Measurements from ENCODE around the gene CSF3R. TPM values are rescaled to one million over a fixed set of nuclear protein-coding genes. Genes with fewer than 3 reads are reported as not detected.

Gene CSF3R
- not detected in 2 replicates for total RNA-seq (2014; rRNA removed; shearing (Covaris generic))
- polyA plus RNA-seq (2016; fragmentation: Nextera tagmentation; extraction: Ambion mirVana) = not detected in 2 replicates
- long read RNA-seq = 0 reads

GRCh38 chr1:36482724-36483388 lies at the start of gene CSF3R:
TSS of gene CSF3R (minus strand) at chr1:36482913. CDS start at chr1:36479496, 3,417 bp downstream.
- ATAC-seq = 0 out of 3 replicates have a peak, but pooled peaks have one; percentile 14
- Mint-ChIP-seq H3K27ac (no peak within 1 kb of the TSS), H3K9me3 (peaks cover 3% of the 10 kb centered on the region; the same call in 1 of the 3 replicates), H3K4me1 (peaks cover 8% of the 10 kb centered on the region), H3K36me3 (ENCODE audit: low read depth) (no peaks in the 10 kb centered on the region), H3K27me3 (ENCODE audit: insufficient read depth, low read depth, poor library complexity) (peaks cover 2% of the 10 kb centered on the region), H3K4me3 (no peak within 1 kb of the TSS)
- TF ChIP-seq ZNF331 (CRISPR knock-in tag; IDR thresholded peaks at IDR 0.05; ENCODE audit: low read depth) (no peak), STAT1 (IDR thresholded peaks at IDR 0.05; ENCODE audit: unreplicated experiment) (no peak), ZNF462 (CRISPR knock-in tag; IDR thresholded peaks at IDR 0.05) (no peak), POLR2AphosphoS5 (IDR thresholded peaks at IDR 0.05; ENCODE audit: low read depth) (no peak), CREB1 (CRISPR knock-in tag; IDR thresholded peaks at IDR 0.05; ENCODE audit: low read depth) (no peak), EZH2 (IDR thresholded peaks at IDR 0.05; ENCODE audit: low read depth, unreplicated experiment) (no peak), ETS1 (IDR thresholded peaks at IDR 0.05) (no peak), EZH2phosphoT487 (IDR thresholded peaks at IDR 0.05; ENCODE audit: unreplicated experiment) (no peak), JUNB (IDR thresholded peaks at IDR 0.05; ENCODE audit: unreplicated experiment) (no peak), NANOG (IDR thresholded peaks at IDR 0.05; ENCODE audit: borderline replicate concordance) (no peak), ZNF114 (CRISPR knock-in tag; IDR thresholded peaks at IDR 0.05) (no peak), CTCF (conservative IDR thresholded peaks at IDR 0.05; ENCODE audit: low read depth in 2 of 2) (no peak), REST (IDR thresholded peaks at IDR 0.05; ENCODE audit: unreplicated experiment) (no peak)
- no peak within 1 kb of the TSS for H3K27ac ChIP-seq (ENCODE audit: low read depth)
- H3K36me3 ChIP-seq (ENCODE audit: insufficient read depth) = no peaks in the 10 kb centered on the region
- H3K4me3 ChIP-seq = no peak within 1 kb of the TSS
- H3K9me2 ChIP-seq (ENCODE audit: insufficient read depth) = no peaks in the 10 kb centered on the region
- DNase-seq (ENCODE audit: low spot score) = no peak
- H3F3A ChIP-seq (replicated peaks; ENCODE audit: low read depth) = no peaks in the 10 kb centered on the region
- H3K4me1 ChIP-seq (ENCODE audit: insufficient read depth) = no peaks in the 10 kb centered on the region
- no peaks in the 10 kb centered on the region for H3K79me2 ChIP-seq (replicated peaks; ENCODE audit: insufficient read depth)
- peak within 1 kb of the TSS; percentile 76; the same call in 1 of the 2 replicates for H2AFZ ChIP-seq
- H3K4me2 ChIP-seq = no peak within 1 kb of the TSS
- H3K27me3 ChIP-seq (ENCODE audit: insufficient read depth) = no peaks in the 10 kb centered on the region
- no peaks in the 10 kb centered on the region for H4K20me1 ChIP-seq (replicated peaks; ENCODE audit: insufficient read depth)
